ENCODE measurements around the gene INTS13. TPM values are rescaled to one million over a fixed set of nuclear protein-coding genes. Genes with fewer than 3 reads are reported as not detected.
A peak's percentile ranks its signal among the peaks of the same experiment; 100 is the strongest.

The INTS13 gene
- total RNA-seq, 1 donor = 26.1 TPM

DNA sequence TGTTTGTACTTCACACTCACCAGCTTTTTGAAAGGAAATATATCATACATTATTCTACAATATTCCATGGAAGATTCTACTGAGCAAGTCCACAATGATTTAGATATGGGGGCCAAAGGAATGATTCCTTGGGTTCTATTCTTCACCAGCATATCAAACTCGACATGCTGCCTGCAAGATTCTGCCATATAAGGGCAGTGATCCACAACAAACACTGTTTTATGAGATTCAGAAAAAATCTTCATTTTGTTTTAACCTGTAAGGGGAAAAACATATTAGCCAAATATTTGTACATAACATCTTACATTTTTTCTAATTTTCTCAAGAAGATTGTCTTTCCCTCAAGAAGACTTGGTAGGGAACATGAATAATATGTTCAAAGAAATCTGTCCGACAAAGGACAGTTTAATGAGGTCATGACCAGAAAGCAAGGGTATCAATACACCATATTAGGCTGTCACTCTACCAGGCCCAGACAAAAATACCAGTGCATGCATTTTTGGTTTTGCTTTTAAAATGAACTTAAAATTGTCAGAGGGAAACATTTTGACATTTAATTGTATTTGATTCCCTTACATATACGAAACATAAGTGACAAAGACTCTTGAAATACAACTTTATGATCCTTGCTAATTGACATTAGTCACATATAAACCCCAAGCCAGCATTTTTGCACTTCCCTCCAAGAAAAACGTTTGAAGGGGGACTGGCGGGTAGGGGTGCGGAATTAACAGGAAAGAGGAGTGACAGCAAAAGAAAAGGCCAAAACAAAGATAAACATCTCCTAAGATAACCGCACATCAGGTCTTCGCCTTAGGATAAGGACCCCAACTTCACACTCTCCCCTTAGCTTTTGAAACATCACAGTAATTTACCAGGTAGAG is 980 bp downstream of the INTS13 start:
- Histone ChIP-seq H3K27ac (ENCODE audit: low read depth, low read length) (peak overlapping the region; percentile 94), H4K20me1 (ENCODE audit: insufficient read depth, low read length) (peaks cover 17% of the 10 kb centered on the region), H3K4me3 (ENCODE audit: insufficient read depth, low read length) (peak overlapping the region; percentile 92), H2AFZ (ENCODE audit: low read length) (peak overlapping the region; percentile 76), H3K27me3 (ENCODE audit: insufficient read depth, low read length) (no peaks in the 10 kb centered on the region), H3K79me2 (ENCODE audit: insufficient read depth, low read length) (peaks cover 94% of the 10 kb centered on the region), H3K4me1 (ENCODE audit: insufficient read depth, low read length) (peaks cover 32% of the 10 kb centered on the region), H3K4me2 (ENCODE audit: insufficient read depth, low read length) (peak overlapping the region; percentile 80), H3K9me3 (ENCODE audit: low read depth, low read length) (no peaks in the 10 kb centered on the region), H3K36me3 (ENCODE audit: insufficient read depth, low read length) (peaks cover 12% of the 10 kb centered on the region)
- no peak for TF ChIP-seq CTCF (IDR thresholded peaks at IDR 0.05; ENCODE audit: extremely low read depth, low read depth, low read length)
- no peak for DNase-seq (ENCODE audit: insufficient read length, low spot score, missing footprints)

DNA sequence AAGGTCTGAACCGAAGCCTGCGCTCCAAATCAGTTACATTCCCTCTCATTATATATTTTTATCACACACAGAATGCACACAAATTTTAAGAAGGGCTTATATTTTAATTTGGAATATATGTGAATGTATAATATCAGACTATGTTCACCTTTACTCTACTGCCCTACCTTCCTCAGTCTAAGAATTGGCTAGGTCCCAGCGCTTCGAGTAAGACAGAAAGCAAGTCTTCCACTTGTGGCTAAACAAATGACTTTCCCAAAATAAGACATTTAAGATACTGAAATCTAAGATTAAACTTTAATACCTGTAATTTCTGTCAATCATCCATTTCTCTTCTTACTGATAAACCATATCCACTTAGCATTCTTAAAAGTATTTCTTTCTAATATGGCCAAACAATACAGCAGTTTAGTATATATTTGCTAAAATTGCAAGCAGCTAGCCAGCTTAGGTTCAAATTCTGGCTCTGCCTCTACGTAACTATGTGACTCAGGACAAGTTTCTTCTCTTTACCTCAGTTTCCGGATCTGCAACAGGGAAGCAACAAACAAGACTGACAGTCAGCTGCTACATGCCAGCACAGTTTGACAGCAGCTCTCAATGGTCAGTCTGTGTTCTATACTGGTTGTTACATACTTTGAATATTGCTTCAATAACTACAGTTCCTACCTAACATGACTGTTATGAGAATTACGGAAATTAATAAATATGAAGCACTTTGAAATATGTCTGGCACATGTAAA is 2.0 kb downstream of the INTS13 start:
- peaks cover 14% of the 10 kb centered on the region for H4K20me1 ChIP-seq (ENCODE audit: insufficient read depth, low read length)
- peaks cover 12% of the 10 kb centered on the region for H3K36me3 ChIP-seq (ENCODE audit: insufficient read depth, low read length)
- no peaks in the 10 kb centered on the region for H3K9me3 ChIP-seq (ENCODE audit: low read depth, low read length)
- H2AFZ ChIP-seq (ENCODE audit: low read length) = no peak overlapping the region
- no peaks in the 10 kb centered on the region for H3K27me3 ChIP-seq (ENCODE audit: insufficient read depth, low read length)
- no peak for TF ChIP-seq CTCF (IDR thresholded peaks at IDR 0.05; ENCODE audit: extremely low read depth, low read depth, low read length)
- H3K4me2 ChIP-seq (ENCODE audit: insufficient read depth, low read length) = peak overlapping the region; percentile 80
- H3K4me3 ChIP-seq (ENCODE audit: insufficient read depth, low read length) = peak overlapping the region; percentile 92
- peaks cover 84% of the 10 kb centered on the region for H3K79me2 ChIP-seq (ENCODE audit: insufficient read depth, low read length)
- H3K4me1 ChIP-seq (ENCODE audit: insufficient read depth, low read length) = peaks cover 26% of the 10 kb centered on the region
- H3K27ac ChIP-seq (ENCODE audit: low read depth, low read length) = no peak overlapping the region
- DNase-seq (ENCODE audit: insufficient read length, low spot score, missing footprints) = peak; percentile 46

GRCh38 chr12:26929590-26929989 is 8.2 kb downstream of the INTS13 start:
- no peak for TF ChIP-seq CTCF (IDR thresholded peaks at IDR 0.05; ENCODE audit: extremely low read depth, low read depth, low read length)
- Histone ChIP-seq H3K9me3 (ENCODE audit: low read depth, low read length) (no peaks in the 10 kb centered on the region), H3K36me3 (ENCODE audit: insufficient read depth, low read length) (peaks cover 44% of the 10 kb centered on the region), H2AFZ (ENCODE audit: low read length) (no peak overlapping the region), H3K79me2 (ENCODE audit: insufficient read depth, low read length) (peaks cover 34% of the 10 kb centered on the region), H3K27ac (ENCODE audit: low read depth, low read length) (no peak overlapping the region), H3K4me2 (ENCODE audit: insufficient read depth, low read length) (no peak overlapping the region), H3K4me3 (ENCODE audit: insufficient read depth, low read length) (no peak overlapping the region), H3K4me1 (ENCODE audit: insufficient read depth, low read length) (no peaks in the 10 kb centered on the region), H4K20me1 (ENCODE audit: insufficient read depth, low read length) (no peaks in the 10 kb centered on the region), H3K27me3 (ENCODE audit: insufficient read depth, low read length) (no peaks in the 10 kb centered on the region)
- DNase-seq (ENCODE audit: insufficient read length, low spot score, missing footprints) = no peak

DNA sequence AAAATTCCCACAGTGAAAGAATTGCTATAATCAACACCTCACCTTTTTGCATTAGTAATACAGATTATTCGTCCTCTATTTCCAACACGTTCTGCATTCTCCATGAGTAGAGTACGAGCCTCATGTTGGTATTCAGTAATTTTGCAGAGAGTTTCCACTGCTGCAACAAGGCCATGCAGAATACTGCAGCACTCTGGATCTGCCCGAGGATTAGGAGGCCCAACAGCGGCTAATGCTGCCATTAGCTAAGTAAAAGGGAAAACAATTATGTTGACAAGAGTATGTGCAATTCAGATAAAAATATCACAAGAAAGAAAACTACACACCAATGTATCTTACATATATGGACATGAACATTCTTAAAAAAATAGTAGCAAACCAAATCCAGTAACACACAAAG is 9.1 kb downstream of the INTS13 start:
- DNase-seq (ENCODE audit: insufficient read length, low spot score, missing footprints) = no peak
- no peak for TF ChIP-seq CTCF (IDR thresholded peaks at IDR 0.05; ENCODE audit: extremely low read depth, low read depth, low read length)
- Histone ChIP-seq H3K4me1 (ENCODE audit: insufficient read depth, low read length) (no peaks in the 10 kb centered on the region), H3K27ac (ENCODE audit: low read depth, low read length) (no peak overlapping the region), H3K9me3 (ENCODE audit: low read depth, low read length) (no peaks in the 10 kb centered on the region), H3K36me3 (ENCODE audit: insufficient read depth, low read length) (peaks cover 50% of the 10 kb centered on the region), H3K79me2 (ENCODE audit: insufficient read depth, low read length) (peaks cover 25% of the 10 kb centered on the region), H3K27me3 (ENCODE audit: insufficient read depth, low read length) (no peaks in the 10 kb centered on the region), H3K4me2 (ENCODE audit: insufficient read depth, low read length) (no peak overlapping the region), H3K4me3 (ENCODE audit: insufficient read depth, low read length) (no peak overlapping the region), H4K20me1 (ENCODE audit: insufficient read depth, low read length) (no peaks in the 10 kb centered on the region), H2AFZ (ENCODE audit: low read length) (no peak overlapping the region)

All from osteoblast (primary cell).